NT2/D1 (cell line): ENCODE measurements around the gene SLC41A1.

Experiments
- DNase-seq: peaks from one replicate; pipeline ENCODE4 v3.0.0-alpha.2; 2011; ENCODE audit warnings: low read depth, low spot score
- H3K27me3 ChIP-seq: 2 replicates; pipeline ENCODE4 v1.6.0; 2011; ENCODE audit warnings: mild to moderate bottlenecking; ENCODE audit not compliant: insufficient read length, insufficient read depth
- H3K36me3 ChIP-seq: 2 replicates; pipeline ENCODE4 v1.6.1; 2011; ENCODE audit warnings: mild to moderate bottlenecking, low read length, mixed read lengths; ENCODE audit not compliant: insufficient read depth, insufficient read length
- H3K4me1 ChIP-seq: 2 replicates; pipeline ENCODE4 v1.5.1; 2011; ENCODE audit not compliant: insufficient read depth, insufficient read length
- H3K4me3 ChIP-seq: 2 replicates; pipeline ENCODE4 v1.5.1; 2011; ENCODE audit warnings: low read depth; ENCODE audit not compliant: insufficient read length
- H3K9ac ChIP-seq: 2 replicates; pipeline ENCODE4 v1.6.0; 2011; ENCODE audit warnings: low read depth; ENCODE audit not compliant: insufficient read length
- H3K9me3 ChIP-seq: 2 replicates; pipeline ENCODE4 v1.5.1; 2011; ENCODE audit warnings: mild to moderate bottlenecking, low read length; ENCODE audit not compliant: insufficient read depth
- SUZ12 ChIP-seq: IDR thresholded peaks from 2 replicates; pipeline ENCODE4 v1.6.1; 2011; ENCODE audit not compliant: insufficient read length, insufficient read depth; ENCODE audit errors: extremely low read depth
- YY1 ChIP-seq: IDR thresholded peaks from 2 replicates; pipeline ENCODE4 v1.6.1; 2011; ENCODE audit not compliant: insufficient read length, insufficient read depth
- ZNF274 ChIP-seq: IDR thresholded peaks from 2 replicates; pipeline ENCODE4 v1.6.1; 2011; ENCODE audit warnings: mild to moderate bottlenecking, low read depth, low read length

SLC41A1 gene

GRCh38 chr1:205803986-205804385 lies 9.0 kb downstream of the SLC41A1 start:
- H3K9me3 ChIP-seq = no peaks in the 10 kb centered on the region
- no peak for DNase-seq
- no peak overlapping the region for H3K4me3 ChIP-seq
- no peak overlapping the region for H3K9ac ChIP-seq
- H3K27me3 ChIP-seq = no peaks in the 10 kb centered on the region
- peaks cover 71% of the 10 kb centered on the region for H3K36me3 ChIP-seq
- peaks cover 4% of the 10 kb centered on the region for H3K4me1 ChIP-seq
- no peak for TF ChIP-seq YY1

DNA sequence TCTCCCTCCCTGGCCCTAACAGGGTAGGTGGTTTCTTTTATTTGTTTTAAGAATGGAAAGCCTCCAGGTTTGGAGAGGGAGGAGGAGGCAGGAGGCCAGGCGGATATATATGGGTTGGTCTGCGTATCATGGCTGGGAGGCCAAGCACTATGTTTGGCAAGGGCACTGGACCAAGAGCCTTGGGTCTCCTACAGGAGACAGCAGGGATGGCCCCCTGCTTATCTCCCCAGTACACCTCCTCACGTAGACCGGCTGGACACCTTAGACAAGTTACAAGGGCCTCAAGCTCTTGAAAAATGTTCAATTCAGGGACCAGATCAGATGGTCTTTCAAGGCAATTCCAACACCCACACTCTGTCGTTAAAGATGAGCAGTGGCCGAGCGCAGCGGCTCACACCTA lies 10.9 kb downstream of the SLC41A1 start:
- H3K9me3 ChIP-seq = no peaks in the 10 kb centered on the region
- TF ChIP-seq YY1 = no peak
- TF ChIP-seq ZNF274 = no peak
- TF ChIP-seq SUZ12 = no peak
- H3K9ac ChIP-seq = no peak overlapping the region
- no peaks in the 10 kb centered on the region for H3K4me1 ChIP-seq
- H3K27me3 ChIP-seq = no peaks in the 10 kb centered on the region
- DNase-seq = no peak
- H3K36me3 ChIP-seq = peaks cover 74% of the 10 kb centered on the region
- no peak overlapping the region for H3K4me3 ChIP-seq

DNA sequence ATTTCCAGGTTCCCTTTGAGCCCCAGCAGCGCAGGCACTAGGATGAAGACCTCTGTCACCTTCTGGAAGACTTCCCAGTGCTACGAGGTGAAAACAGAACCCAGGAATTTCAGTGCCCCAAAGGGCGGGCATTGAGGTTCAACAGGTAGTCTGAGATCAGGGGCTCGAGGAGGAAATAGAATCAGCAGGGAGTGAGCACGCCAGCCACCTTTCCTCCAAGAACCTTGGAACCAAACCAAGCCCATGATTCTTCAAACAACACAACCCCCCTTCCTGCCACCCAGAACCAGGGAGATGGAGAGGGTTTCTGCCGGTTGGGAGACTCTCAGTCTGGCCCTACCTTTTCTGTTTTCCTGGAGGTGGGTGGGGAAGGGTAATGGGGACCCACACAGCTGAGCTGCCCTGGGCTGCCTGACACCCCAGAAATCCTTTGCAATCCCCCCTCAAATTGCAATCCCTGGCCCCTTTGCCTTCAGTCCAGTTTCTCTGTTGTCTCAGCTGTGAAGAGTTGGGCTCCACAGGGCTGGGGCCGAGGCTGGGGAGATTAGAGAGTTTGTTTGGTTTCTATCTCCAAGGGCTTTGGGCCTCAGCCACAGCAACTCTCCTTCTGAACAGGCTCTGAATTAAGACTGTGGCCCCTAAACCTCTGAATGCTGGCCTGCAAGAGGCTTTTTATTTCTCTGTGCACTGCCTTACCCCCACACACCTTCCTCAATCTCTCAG lies 11.9 kb downstream of the SLC41A1 start:
- no peak overlapping the region for H3K9ac ChIP-seq
- no peaks in the 10 kb centered on the region for H3K9me3 ChIP-seq
- peaks cover 76% of the 10 kb centered on the region for H3K36me3 ChIP-seq
- H3K4me3 ChIP-seq = no peak overlapping the region
- TF ChIP-seq YY1 (no peak), ZNF274 (no peak), SUZ12 (no peak)
- no peaks in the 10 kb centered on the region for H3K27me3 ChIP-seq
- H3K4me1 ChIP-seq = no peaks in the 10 kb centered on the region
- no peak for DNase-seq

DNA sequence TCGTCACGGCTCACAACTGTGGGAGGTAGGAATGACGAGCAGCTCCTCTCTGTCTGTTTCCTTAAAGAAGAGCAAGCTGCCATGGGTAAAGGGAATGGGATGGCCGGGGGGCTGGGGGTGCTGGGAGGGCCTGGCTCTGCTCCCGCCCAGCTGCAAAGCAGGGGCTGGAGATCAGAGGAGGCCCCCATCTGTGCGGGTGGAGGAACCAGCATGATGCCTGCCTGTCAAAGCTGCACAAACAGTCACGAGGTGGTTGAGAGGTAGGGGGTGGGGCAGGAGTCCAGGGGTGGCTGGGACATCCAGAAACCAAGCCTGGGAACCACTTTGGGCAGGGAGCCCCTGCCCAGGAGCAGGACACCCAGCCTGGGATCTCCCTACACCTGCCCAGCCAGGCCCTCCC lies 12.6 kb downstream of the SLC41A1 start:
- Histone ChIP-seq H3K36me3 (peaks cover 76% of the 10 kb centered on the region), H3K9me3 (no peaks in the 10 kb centered on the region), H3K4me1 (no peaks in the 10 kb centered on the region), H3K4me3 (no peak overlapping the region), H3K27me3 (no peaks in the 10 kb centered on the region), H3K9ac (no peak overlapping the region)
- DNase-seq = no peak
- TF ChIP-seq ZNF274 (no peak), SUZ12 (no peak), YY1 (no peak)

DNA sequence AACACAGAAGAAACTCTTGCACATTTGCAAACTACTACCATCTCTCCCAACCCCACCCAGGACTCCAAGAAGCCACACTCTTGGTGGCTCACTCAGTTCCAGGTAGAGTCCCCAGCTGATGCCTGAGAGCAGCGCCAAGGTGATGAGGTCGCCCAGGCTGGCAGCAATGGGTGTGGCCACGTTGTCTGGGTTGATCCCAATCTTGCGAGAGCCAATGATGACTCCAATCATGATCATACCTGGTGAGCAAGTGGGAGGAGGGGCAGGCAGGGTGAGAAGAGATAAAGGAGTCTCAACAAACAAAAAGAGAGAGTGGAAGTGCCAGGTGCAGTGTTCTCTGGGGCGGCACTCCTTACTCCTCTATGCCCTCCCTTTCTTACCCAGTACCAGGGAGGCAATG lies 14.4 kb downstream of the SLC41A1 start:
- Histone ChIP-seq H3K9me3 (no peaks in the 10 kb centered on the region), H3K4me3 (no peak overlapping the region), H3K36me3 (peaks cover 72% of the 10 kb centered on the region), H3K4me1 (no peaks in the 10 kb centered on the region), H3K9ac (no peak overlapping the region), H3K27me3 (no peaks in the 10 kb centered on the region)
- TF ChIP-seq SUZ12 = no peak
- TF ChIP-seq ZNF274 = no peak
- no peak for TF ChIP-seq YY1
- DNase-seq = no peak

DNA sequence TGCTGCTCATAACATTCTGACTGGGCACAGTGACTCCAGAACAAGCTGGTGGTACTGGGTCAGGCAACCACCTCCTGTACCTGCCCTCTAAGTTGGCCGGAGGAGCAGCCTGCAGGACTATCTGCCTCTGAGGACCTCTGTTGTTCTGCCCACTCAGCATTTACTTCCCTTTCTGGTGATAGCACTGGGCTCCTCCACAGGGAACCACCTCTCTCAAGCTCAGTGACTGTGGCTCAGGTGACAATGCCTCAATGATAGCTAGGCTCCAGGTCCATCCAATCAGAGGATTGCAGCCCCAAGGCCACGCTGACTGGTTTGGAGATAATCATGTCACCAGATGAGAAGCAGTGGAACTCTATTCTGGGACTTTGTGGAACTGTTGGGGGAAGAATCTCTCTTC lies 15.8 kb downstream of the SLC41A1 start:
- TF ChIP-seq SUZ12 (no peak), ZNF274 (no peak), YY1 (no peak)
- H3K9me3 ChIP-seq = no peaks in the 10 kb centered on the region
- DNase-seq = no peak
- no peak overlapping the region for H3K9ac ChIP-seq
- H3K4me1 ChIP-seq = peaks cover 9% of the 10 kb centered on the region
- H3K4me3 ChIP-seq = no peak overlapping the region
- peaks cover 84% of the 10 kb centered on the region for H3K36me3 ChIP-seq
- H3K27me3 ChIP-seq = no peaks in the 10 kb centered on the region

DNA sequence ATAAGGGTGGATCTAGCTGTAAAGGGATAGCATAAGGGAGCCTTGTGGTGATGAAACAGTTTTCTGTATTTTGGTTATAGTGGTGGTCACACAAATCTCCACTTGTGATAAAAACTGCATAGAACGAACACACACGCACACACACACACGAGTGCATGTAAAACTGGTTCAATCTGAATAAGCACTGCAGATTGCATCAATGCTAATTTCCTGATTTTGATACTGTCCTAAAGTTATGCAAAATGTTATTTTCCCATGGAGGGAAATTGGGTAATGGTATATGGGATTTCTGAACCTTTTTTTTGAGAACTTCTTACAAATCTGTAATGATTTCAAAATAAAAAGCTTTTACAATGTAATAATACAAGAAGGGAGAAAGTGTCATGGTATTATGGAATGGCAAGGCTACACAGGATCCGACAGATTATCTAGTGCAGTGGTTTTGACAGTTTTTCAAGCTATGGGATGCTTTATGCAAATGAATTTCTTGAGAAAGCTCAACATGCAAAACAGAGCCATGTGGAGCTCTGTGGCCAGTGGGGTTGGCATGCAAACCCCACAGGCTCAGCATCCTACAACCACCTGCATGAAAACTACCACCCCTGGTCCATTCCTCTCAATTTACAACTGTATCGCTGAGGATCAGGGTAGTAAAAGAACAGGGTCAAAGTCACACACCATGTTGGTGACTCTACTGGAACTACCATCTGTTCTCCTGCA lies 18.8 kb downstream of the SLC41A1 start:
- no peaks in the 10 kb centered on the region for H3K27me3 ChIP-seq
- DNase-seq = no peak
- peaks cover 84% of the 10 kb centered on the region for H3K36me3 ChIP-seq
- TF ChIP-seq SUZ12 = no peak
- no peak for TF ChIP-seq YY1
- TF ChIP-seq ZNF274 = no peak
- peaks cover 12% of the 10 kb centered on the region for H3K4me1 ChIP-seq
- H3K9ac ChIP-seq = no peak overlapping the region
- H3K9me3 ChIP-seq = no peaks in the 10 kb centered on the region
- no peak overlapping the region for H3K4me3 ChIP-seq
